ENCODE data around the gene FAM117A.
"Not testable (repeated sequence)": the region's sequence is repeated elsewhere in the genome, so short reads cannot be mapped to it uniquely, and the experiment has no call there.

The FAM117A gene

GRCh38 chr17:49741692-49742076 is 22.2 kb downstream of the FAM117A start:
- DNase-seq (ENCODE audit: extremely low read depth in 1 of 2, low read depth in 1 of 2) = no peak

GRCh38 chr17:49741009-49741691 is 22.8 kb downstream of the FAM117A start:
- no peak for DNase-seq (ENCODE audit: extremely low read depth in 1 of 2, low read depth in 1 of 2)

GRCh38 chr17:49739641-49740271 is 24.2 kb downstream of the FAM117A start:
- peak; percentile 91 to 92 for DNase-seq (ENCODE audit: extremely low read depth in 1 of 2, low read depth in 1 of 2)

GRCh38 chr17:49738456-49739163 is 25.3 kb downstream of the FAM117A start:
- DNase-seq (ENCODE audit: extremely low read depth in 1 of 2, low read depth in 1 of 2) = no peak

GRCh38 chr17:49734515-49735490 is 29.1 kb downstream of the FAM117A start:
- no peak for DNase-seq (ENCODE audit: extremely low read depth in 1 of 2, low read depth in 1 of 2)

GRCh38 chr17:49731435-49731831 is 32.5 kb downstream of the FAM117A start:
- DNase-seq (ENCODE audit: extremely low read depth in 1 of 2, low read depth in 1 of 2) = no peak

- DNase-seq (ENCODE audit: extremely low read depth in 1 of 2, low read depth in 1 of 2) = no peak
Measured at GRCh38 chr17:49730785-49731434, 33.0 kb downstream of the FAM117A start.

- no peak for DNase-seq (ENCODE audit: extremely low read depth in 1 of 2, low read depth in 1 of 2)
Measured at GRCh38 chr17:49730078-49730784, 33.7 kb downstream of the FAM117A start.

GRCh38 chr17:49729069-49729468 is 34.9 kb downstream of the FAM117A start:
- DNase-seq (ENCODE audit: extremely low read depth in 1 of 2, low read depth in 1 of 2) = no peak

- DNase-seq (ENCODE audit: extremely low read depth in 1 of 2, low read depth in 1 of 2) = no peak
Measured at GRCh38 chr17:49728425-49728824, 35.5 kb downstream of the FAM117A start.

GRCh38 chr17:49727380-49727779 is 36.6 kb downstream of the FAM117A start:
- DNase-seq (ENCODE audit: extremely low read depth in 1 of 2, low read depth in 1 of 2) = no peak

GRCh38 chr17:49725452-49726130 is 38.3 kb downstream of the FAM117A start:
- DNase-seq (ENCODE audit: extremely low read depth in 1 of 2, low read depth in 1 of 2) = no peak

- not testable (repeated sequence) for DNase-seq (ENCODE audit: extremely low read depth in 1 of 2, low read depth in 1 of 2)
Measured at GRCh38 chr17:49724552-49724951, 39.4 kb downstream of the FAM117A start.

- DNase-seq (ENCODE audit: extremely low read depth in 1 of 2, low read depth in 1 of 2) = no peak
Measured at GRCh38 chr17:49723423-49723822, 40.5 kb downstream of the FAM117A start.

GRCh38 chr17:49722066-49722465 is 41.9 kb downstream of the FAM117A start:
- no peak for DNase-seq (ENCODE audit: extremely low read depth in 1 of 2, low read depth in 1 of 2)

- no peak for DNase-seq (ENCODE audit: extremely low read depth in 1 of 2, low read depth in 1 of 2)
Measured at GRCh38 chr17:49717371-49717861, 46.5 kb downstream of the FAM117A start.

GRCh38 chr17:49716668-49717364 is 47.1 kb downstream of the FAM117A start:
- no peak for DNase-seq (ENCODE audit: extremely low read depth in 1 of 2, low read depth in 1 of 2)

GRCh38 chr17:49715717-49716279 is 48.1 kb downstream of the FAM117A start:
- no peak for DNase-seq (ENCODE audit: extremely low read depth in 1 of 2, low read depth in 1 of 2)
